Cerebellar cortex (tissue), 1 donor: ENCODE results near the gene CPA4.
"Not testable (repeated sequence)": the region's sequence is repeated elsewhere in the genome, so short reads cannot be mapped to it uniquely, and the experiment has no call there.

Experiments
- DNase-seq: peaks from one replicate; pipeline ENCODE4 v3.0.0-alpha.2; 2015; ENCODE audit warnings: low spot score

Gene CPA4

GRCh38 chr7:130292682-130293257 lies at the start of gene CPA4:
CPA4 (plus strand) TSS chr7:130293161; CDS start chr7:130293181, 20 bp downstream.
- DNase-seq, result no peak

- not testable (repeated sequence) for DNase-seq
These were observed 49.5 kb upstream of the CPA4 start for GRCh38 chr7:130243486-130243885.

- not testable (repeated sequence) for DNase-seq
These were observed 46.5 kb upstream of the CPA4 start for GRCh38 chr7:130246491-130246890.

GRCh38 chr7:130248842-130249241 lies 44.1 kb upstream of the CPA4 start:
- not testable (repeated sequence) for DNase-seq

- DNase-seq, result not testable (repeated sequence)
These were observed 43.3 kb upstream of the CPA4 start for GRCh38 chr7:130249626-130250025.

- no peak for DNase-seq
These were observed 38.4 kb upstream of the CPA4 start for GRCh38 chr7:130254555-130254954.

- no peak for DNase-seq
These were observed 36.3 kb upstream of the CPA4 start for GRCh38 chr7:130256704-130257103.

GRCh38 chr7:130258494-130259078 lies 34.4 kb upstream of the CPA4 start:
- no peak for DNase-seq

- DNase-seq, result no peak
These were observed 30.5 kb upstream of the CPA4 start for GRCh38 chr7:130262448-130262847.

- DNase-seq, result no peak
These were observed 29.8 kb upstream of the CPA4 start for GRCh38 chr7:130263130-130263529.

- DNase-seq, result no peak
These were observed 26.6 kb upstream of the CPA4 start, which contains the start of gene CPA2 for GRCh38 chr7:130266258-130266960. CPA2 (plus strand) TSS chr7:130266863; CDS start chr7:130266882, 19 bp downstream.

- DNase-seq, result no peak
These were observed 26.0 kb upstream of the CPA4 start for GRCh38 chr7:130266961-130267321.

- DNase-seq, result no peak
These were observed 24.3 kb upstream of the CPA4 start for GRCh38 chr7:130268463-130269317.

- DNase-seq, result no peak
These were observed 23.7 kb upstream of the CPA4 start for GRCh38 chr7:130269318-130269694.

- DNase-seq, result no peak
These were observed 21.8 kb upstream of the CPA4 start for GRCh38 chr7:130270947-130271800.

- DNase-seq, result no peak
These were observed 20.4 kb upstream of the CPA4 start for GRCh38 chr7:130272381-130273080.

- DNase-seq, result peak; percentile 29
These were observed 19.7 kb upstream of the CPA4 start for GRCh38 chr7:130273081-130273932.

GRCh38 chr7:130273933-130274255 lies 19.1 kb upstream of the CPA4 start:
- peak; percentile 73 for DNase-seq

GRCh38 chr7:130274296-130274695 lies 18.7 kb upstream of the CPA4 start:
- no peak for DNase-seq

- no peak for DNase-seq
These were observed 17.9 kb upstream of the CPA4 start for GRCh38 chr7:130274983-130275591.
